GM19043 (cell line): Measurements from ENCODE around the gene IL17D.
A peak's percentile ranks its signal among the peaks of the same experiment; 100 is the strongest.
"Not testable (repeated sequence)": the region's sequence is repeated elsewhere in the genome, so short reads cannot be mapped to it uniquely, and the experiment has no call there.

Experiments used
- ATAC-seq: cut with Tn5 transposase; IDR thresholded peaks from one replicate; pipeline ENCODE4 v1.9.1; 2021; ENCODE audit warnings: low read depth; ENCODE audit not compliant: unreplicated experiment

Gene IL17D, protein sequence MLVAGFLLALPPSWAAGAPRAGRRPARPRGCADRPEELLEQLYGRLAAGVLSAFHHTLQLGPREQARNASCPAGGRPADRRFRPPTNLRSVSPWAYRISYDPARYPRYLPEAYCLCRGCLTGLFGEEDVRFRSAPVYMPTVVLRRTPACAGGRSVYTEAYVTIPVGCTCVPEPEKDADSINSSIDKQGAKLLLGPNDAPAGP

GRCh38 chr13:20702915-20703779 lies at the start of gene IL17D:
Gene IL17D, plus strand, starts transcription at chr13:20703699. Its CDS starts 303 bp downstream, at chr13:20704002.
- peak; percentile 10 for ATAC-seq

DNA sequence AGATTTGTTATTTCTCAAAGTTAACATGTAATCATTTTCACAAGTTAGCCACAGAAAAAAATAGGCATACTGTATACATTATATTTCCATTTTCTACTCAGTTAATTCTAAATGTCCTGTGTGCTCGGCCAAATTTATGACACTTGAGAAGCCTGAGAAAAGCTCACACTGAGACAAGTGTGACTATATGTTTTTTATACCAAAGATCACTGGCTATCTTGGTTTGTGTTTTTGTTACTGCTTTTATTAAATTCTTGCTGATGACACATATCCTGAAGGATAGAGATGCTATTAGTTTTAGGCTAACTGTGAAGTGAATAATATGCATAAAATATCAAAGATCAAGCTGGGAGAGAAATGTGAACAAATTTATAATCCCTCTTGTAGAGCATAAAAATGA lies 49.3 kb upstream of the IL17D start:
- no peak for ATAC-seq

DNA sequence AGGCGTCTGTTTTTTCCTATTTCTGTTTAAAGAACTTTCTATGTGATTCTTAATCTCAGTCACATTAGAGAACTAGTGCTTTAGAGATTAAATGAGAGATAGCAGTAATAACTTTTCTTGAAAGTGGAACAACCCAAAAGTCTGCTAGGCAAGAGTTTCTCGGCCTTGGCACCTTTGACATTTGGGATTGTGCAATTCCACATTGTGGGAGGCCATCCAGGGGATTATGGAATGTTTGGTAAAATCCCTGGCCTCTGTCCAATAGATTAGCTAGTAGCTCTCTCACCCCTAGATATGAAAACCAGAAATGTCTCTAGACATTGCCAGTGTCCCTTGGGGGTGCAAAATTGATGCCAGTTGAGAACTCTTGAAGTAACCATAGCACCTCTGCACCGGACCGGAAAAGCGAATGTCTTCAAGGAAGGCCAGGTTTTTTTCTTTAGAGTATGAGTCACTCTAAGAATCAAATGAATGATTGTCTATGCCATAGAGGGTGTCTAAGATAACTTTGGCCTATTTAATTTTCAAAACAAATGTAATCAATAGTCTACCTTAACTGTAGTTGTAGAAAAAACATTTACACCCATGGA lies 45.0 kb upstream of the IL17D start:
- ATAC-seq, result no peak

GRCh38 chr13:20664351-20664750 lies 39.1 kb upstream of the IL17D start:
- no peak for ATAC-seq

GRCh38 chr13:20666948-20667347 lies 36.6 kb upstream of the IL17D start:
- ATAC-seq, result no peak

GRCh38 chr13:20667857-20668437 lies 35.6 kb upstream of the IL17D start:
- no peak for ATAC-seq

DNA sequence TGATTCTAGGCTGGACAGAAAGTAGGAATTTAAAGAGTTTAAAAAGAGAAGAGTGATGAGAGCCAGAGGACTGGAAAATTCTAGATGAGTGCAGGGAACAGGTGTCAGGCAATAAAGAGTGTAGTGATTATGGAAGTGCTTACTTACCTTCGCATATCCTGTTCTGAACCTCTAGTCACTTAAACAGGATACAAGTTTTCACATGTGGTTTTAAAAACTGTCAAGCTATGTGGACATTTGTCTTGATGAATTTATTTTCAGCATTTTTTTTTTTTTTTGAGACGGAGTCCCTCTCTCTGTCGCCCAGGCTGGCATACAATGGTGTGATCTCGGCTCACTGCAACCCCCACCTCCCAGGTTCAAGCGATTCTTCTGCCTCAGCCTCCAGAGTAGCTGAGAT lies 34.3 kb upstream of the IL17D start:
- ATAC-seq, result no peak

GRCh38 chr13:20671789-20672188 lies 31.7 kb upstream of the IL17D start:
- ATAC-seq, result no peak

- no peak for ATAC-seq
Observed at GRCh38 chr13:20672772-20673171, 30.7 kb upstream of the IL17D start.

- ATAC-seq, result no peak
Observed at GRCh38 chr13:20673715-20674114, 29.8 kb upstream of the IL17D start.

GRCh38 chr13:20676213-20676612 lies 27.3 kb upstream of the IL17D start:
- ATAC-seq, result no peak

GRCh38 chr13:20678606-20679005 lies 24.9 kb upstream of the IL17D start:
- ATAC-seq, result not testable (repeated sequence)

GRCh38 chr13:20679879-20680278 lies 23.6 kb upstream of the IL17D start:
- no peak for ATAC-seq

DNA sequence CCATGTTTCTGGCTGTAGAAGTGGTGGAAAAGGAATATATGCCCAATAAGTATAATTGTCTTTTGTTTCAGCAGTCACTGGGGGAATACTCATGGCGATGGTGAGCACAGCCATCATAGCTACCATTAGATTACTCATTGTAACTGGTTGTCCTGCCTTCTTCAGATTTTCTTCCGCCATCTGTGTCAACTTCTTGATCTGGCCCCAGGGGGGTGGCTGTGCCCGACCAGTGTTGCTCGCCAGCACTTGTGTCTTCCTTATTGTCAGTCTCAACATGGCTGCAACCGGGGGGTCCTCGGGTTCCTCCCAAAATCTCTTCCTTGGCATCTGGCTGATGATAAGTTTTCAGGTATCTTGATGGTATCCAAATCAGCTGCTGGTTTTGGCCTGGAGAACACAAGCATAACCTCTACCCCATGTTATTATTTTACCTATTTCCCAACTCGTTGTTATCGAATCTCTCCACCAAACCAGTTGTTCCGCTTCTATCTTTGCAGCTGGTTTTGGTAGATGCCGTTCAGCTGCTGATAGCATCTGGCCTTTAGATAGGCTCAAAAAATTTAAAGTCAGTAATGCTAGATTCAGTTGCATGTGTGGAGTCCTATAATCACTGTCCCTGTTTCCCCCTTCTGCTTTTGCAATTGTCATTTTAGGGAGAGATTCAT lies 23.0 kb upstream of the IL17D start:
- no peak for ATAC-seq

GRCh38 chr13:20681481-20681880 lies 22.0 kb upstream of the IL17D start:
- ATAC-seq, result not testable (repeated sequence)

GRCh38 chr13:20682061-20682460 lies 21.4 kb upstream of the IL17D start:
- no peak for ATAC-seq

DNA sequence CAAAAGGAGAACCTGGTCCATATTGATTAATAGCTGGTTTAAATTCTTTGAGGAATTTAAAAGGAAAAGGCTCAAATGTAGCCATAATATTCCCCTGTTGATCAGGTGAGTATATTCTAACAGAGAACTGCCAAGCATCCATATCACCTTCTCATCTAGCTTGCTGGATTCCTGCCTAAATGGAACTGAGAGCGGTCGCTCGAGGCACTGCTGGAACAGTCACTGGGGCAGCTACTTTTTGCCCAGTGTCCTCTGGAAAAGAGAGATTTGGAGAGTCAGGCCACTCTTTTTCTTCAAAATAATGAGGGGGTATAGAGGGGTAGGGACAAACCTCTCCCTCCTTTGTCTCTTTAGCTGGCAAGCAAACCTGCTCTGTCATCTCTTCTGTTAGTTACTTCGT lies 19.5 kb upstream of the IL17D start:
- ATAC-seq, result no peak

- ATAC-seq, result no peak
Observed at GRCh38 chr13:20684546-20684945, 19.0 kb upstream of the IL17D start.

DNA sequence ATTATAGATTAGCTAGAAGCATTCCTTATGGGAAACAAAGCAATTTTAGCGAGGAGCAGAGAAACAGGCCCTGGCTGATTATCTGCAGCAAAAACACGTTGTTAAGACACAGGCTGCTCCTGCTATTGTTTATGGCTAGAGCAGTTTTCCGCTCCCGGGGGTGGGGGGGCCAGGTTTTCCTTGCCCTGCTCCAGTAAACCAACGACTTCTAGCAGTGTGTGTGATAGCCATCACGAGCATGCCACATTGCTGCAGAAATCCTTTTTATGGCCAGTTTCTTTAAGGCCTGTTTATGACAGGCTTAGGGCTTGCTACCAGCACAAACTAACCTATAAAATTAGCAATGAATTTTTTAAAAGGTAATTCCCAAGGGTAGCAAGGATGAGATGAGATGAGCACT lies 18.4 kb upstream of the IL17D start:
- ATAC-seq, result no peak

GRCh38 chr13:20686167-20686566 lies 17.3 kb upstream of the IL17D start:
- ATAC-seq, result no peak
